Choroid plexus epithelial cell (primary cell): ENCODE data around the gene ITGA11.

Experiments used
- DNase-seq: peaks from one replicate; pipeline ENCODE4 v3.0.0-alpha.2; 2010; ENCODE audit warnings: low read depth
- H3K4me3 ChIP-seq: 2 replicates; pipeline ENCODE4 v1.5.1; 2011; ENCODE audit warnings: low read depth, mild to moderate bottlenecking, control low read depth, low read length, moderate library complexity
- TF ChIP-seq, protein P1 (sequence below): conservative IDR thresholded peaks from 2 replicates; pipeline ENCODE4 v1.5.1; 2011; ENCODE audit warnings: low read depth, mild to moderate bottlenecking, control low read depth, inconsistent platforms, low read length, moderate library complexity

The ITGA11 gene

DNA sequence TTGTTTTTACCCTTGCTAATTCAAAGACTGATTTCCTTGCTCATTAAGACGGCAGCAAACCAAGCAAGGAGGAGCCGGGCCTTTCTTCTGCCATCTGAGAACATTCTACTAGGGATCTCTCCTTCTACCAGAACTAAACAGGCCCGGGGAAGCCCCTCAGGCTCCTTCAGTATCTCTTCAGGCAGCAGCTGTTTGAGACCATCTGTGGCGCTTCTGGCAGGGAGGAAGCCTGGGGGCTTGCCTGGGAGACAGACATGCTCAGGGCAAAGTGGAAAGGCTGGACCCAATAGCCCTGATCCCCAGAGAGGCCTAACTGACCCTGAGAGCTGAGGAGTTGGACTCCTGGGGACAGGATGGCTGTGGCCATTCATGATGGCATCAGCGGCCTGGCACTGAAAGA, 86.5 kb downstream of the ITGA11 start:
- DNase-seq = no peak
- H3K4me3 ChIP-seq = no peak overlapping the region
- TF ChIP-seq, protein P1, sequence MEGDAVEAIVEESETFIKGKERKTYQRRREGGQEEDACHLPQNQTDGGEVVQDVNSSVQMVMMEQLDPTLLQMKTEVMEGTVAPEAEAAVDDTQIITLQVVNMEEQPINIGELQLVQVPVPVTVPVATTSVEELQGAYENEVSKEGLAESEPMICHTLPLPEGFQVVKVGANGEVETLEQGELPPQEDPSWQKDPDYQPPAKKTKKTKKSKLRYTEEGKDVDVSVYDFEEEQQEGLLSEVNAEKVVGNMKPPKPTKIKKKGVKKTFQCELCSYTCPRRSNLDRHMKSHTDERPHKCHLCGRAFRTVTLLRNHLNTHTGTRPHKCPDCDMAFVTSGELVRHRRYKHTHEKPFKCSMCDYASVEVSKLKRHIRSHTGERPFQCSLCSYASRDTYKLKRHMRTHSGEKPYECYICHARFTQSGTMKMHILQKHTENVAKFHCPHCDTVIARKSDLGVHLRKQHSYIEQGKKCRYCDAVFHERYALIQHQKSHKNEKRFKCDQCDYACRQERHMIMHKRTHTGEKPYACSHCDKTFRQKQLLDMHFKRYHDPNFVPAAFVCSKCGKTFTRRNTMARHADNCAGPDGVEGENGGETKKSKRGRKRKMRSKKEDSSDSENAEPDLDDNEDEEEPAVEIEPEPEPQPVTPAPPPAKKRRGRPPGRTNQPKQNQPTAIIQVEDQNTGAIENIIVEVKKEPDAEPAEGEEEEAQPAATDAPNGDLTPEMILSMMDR = no peak

DNA sequence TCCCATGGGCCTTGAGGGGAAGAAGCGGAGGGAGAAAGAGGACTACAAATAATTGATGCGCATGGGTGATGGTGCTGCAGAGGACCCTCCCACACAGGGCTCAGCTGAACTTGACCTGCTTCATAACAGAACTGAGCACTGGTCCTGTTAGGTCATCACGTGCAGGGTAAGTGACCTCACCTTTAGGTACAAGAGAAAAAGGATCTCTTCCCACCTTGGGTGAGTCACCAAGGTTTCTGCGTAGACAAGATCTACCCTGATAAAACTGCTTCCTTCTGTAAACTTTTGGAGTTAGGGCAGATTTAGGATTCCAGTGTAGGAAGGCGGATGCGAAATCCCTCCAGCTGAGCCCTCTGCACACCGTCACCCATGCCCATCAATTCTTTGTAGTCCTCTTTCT, 87.4 kb downstream of the ITGA11 start:
- TF ChIP-seq, protein P1 = no peak

DNA sequence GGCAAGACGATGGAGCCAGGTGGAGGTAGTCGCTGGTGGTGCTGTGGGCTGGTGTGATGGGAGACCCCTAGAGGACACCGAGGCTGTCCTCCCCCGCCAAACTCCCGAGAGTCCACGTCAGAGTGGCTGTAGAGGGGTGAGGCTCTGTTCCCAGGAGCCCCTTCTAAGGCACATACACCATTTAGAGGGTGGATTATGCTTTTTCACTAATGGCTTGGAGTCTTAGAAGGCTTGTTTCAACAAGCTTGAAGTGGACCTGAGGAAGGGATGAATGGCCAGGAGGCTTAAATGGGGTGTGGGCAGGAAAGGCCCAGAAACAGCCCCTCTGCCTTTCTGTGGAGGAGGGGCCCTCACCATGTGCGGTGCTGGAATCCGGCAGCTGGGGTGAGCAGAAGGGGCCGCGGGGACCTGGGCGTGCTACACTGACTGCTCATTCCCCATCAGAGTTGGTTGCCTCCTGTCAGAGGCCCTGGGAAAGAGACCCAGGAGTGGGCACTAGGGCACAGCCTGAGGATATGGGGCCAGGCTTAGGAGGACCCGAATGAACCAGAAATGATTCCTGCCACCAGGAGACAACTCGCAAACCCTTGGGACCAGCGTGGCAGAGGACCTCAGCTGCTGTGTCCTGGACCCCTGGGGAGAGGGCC, 88.3 kb downstream of the ITGA11 start:
- no peak overlapping the region for H3K4me3 ChIP-seq
- TF ChIP-seq, protein P1 = no peak
- no peak for DNase-seq

More for the DNA sequence above, 87.4 kb downstream of the ITGA11 start:
- DNase-seq = no peak
- H3K4me3 ChIP-seq = no peak overlapping the region

DNA sequence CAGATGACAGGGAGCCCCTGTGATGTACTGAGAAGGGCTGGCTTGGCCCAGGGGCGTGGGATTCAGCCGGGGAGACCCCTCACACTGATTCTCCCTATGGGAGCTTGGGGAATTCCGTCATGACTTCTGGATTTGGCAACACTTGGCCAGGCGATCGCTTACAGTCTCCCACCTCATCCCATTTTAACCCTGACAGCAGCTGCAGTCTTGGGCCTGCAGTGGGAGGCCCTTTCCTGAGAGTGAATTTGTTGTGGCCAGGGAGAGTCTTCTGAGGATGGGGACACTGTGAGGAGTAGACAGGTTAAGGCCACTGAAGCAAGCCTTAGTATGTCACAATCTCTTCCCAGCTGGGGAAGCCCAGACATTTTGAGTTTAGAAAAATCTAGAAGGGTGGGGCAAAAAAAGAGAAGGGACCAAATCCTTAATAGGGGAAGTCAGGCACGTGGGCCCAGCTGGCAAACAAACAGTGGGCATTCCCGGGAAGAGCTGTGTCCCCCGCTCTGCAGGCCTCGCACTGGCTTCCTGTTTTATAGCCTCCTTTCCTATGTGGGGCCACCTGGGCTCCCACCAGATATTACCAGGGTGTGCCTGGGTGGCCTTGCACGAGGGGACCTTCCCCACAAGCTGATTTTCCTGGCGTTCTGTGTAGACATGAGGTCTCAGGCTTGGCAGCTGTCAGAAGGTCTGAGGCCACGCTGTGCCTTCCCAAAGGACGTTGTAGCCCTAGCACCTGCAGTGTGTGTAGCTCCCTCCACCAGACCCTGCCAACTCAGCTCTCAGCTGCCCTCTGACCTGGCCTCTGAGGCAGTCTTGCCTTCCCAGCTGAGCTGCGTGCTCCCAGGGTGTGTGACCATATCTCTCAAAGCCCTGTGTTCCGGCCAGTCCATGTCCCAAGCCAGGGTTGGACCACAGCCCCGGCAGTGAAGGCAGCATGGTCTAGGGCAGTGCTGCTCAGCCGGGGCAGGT, 89.9 kb downstream of the ITGA11 start:
- no peak overlapping the region for H3K4me3 ChIP-seq
- peak; percentile 66 for DNase-seq
- TF ChIP-seq, protein P1 = no peak

DNA sequence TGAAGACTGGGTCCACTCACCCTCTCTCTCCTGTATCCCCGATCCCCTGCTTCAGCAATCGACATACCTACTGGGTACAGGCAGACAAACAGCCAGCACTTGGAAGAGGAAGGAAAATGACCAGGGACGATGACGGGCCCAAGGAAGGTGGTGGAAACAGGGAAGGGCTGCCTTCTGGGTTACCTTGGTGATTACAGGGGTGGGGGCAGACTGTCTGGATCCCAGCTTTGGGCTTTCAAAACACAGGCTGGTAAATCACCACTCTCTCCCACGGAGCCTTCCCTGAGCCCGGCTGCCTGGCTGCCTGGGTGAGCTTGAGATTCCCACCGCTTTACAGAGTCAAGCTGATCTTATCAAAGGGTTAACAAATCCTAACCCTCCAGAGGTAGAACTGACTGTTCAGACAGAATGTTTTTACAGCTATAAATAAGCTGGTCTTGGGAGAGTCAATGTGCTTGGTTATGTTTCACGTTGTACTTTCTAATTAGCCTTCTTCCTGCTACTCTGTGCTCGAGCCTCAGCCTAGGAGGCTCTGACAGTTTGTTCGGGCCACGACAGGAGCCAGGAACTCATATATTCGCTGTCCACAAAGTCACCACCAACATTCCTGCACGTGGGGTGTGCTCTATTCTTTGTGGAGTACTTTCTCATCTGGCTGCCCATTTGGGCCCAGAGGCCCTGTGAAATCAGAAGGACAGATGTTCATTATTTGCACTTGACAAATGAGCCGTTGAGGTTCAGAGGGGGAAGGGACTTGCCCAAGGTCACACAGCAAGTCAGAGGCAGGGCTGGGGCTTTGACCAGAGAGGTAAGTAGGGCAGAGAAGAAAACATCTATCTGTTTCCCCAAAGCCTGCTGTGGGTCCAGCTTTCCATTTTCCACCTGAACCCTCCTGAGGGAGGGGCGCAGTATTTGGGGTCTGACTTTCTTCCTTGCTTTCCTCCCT, 91.0 kb downstream of the ITGA11 start:
- H3K4me3 ChIP-seq = no peak overlapping the region
- TF ChIP-seq, protein P1 = no peak
- peak; percentile 79 for DNase-seq

DNA sequence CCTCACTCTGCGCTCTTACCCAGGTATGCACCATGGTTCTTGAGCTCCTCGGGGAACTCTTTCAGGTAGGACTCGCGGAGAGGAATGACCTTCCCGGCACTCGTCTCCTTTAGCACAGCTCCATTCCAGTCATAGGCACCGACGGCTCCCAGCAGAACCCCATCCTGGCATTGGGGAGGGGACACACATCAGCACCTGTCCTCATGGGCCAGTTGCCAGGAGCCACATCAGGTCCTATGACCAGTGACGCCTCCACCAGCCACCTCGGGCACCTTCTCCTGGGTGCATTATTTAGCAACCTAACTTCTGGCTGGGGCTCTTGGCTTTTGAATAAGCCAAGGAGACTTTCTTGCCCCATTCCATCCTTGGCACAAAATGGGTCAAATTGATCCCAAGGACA, 92.5 kb downstream of the ITGA11 start:
- TF ChIP-seq, protein P1 = no peak

More for the DNA sequence above, 92.5 kb downstream of the ITGA11 start:
- no peak for DNase-seq
- no peak overlapping the region for H3K4me3 ChIP-seq
